AG08396 (cell line): ENCODE data around the gene MAPK10.
A peak's percentile ranks its signal among the peaks of the same experiment; 100 is the strongest.
"Not testable (repeated sequence)": the region's sequence is repeated elsewhere in the genome, so short reads cannot be mapped to it uniquely, and the experiment has no call there.

Source experiments
- DNase-seq: peaks from one replicate; pipeline ENCODE4 v3.0.0; 2012; ENCODE audit warnings: low spot score, mixed read lengths

MAPK10 gene

GRCh38 chr4:86034616-86035015 lies 325.2 kb downstream of the MAPK10 start:
- no peak for DNase-seq

GRCh38 chr4:86033171-86033570 lies 326.7 kb downstream of the MAPK10 start:
- DNase-seq: no peak

GRCh38 chr4:86032476-86033022 lies 327.3 kb downstream of the MAPK10 start:
- peak; percentile 64 for DNase-seq

- DNase-seq: no peak
Observed at GRCh38 chr4:86031927-86032326, 327.9 kb downstream of the MAPK10 start.

GRCh38 chr4:86026720-86027119 lies 333.1 kb downstream of the MAPK10 start:
- DNase-seq: no peak

- not testable (repeated sequence) for DNase-seq
Observed at GRCh38 chr4:86021671-86022070, 338.2 kb downstream of the MAPK10 start.

- no peak for DNase-seq
Observed at GRCh38 chr4:86019906-86020305, 339.9 kb downstream of the MAPK10 start.

GRCh38 chr4:86019362-86019761 lies 340.5 kb downstream of the MAPK10 start:
- DNase-seq: no peak

- DNase-seq: peak; percentile 14
Observed at GRCh38 chr4:86015412-86016350, 344.2 kb downstream of the MAPK10 start.

- DNase-seq: no peak
Observed at GRCh38 chr4:86014599-86014998, 345.3 kb downstream of the MAPK10 start.

GRCh38 chr4:86013621-86014020 lies 346.2 kb downstream of the MAPK10 start:
- DNase-seq: peak; percentile 37

- DNase-seq: peak; percentile 61
Observed at GRCh38 chr4:86011117-86011516, 348.7 kb downstream of the MAPK10 start.

GRCh38 chr4:86007042-86007441 lies 352.8 kb downstream of the MAPK10 start:
- DNase-seq: no peak

GRCh38 chr4:86006057-86006456 lies 353.8 kb downstream of the MAPK10 start:
- DNase-seq: no peak

- no peak for DNase-seq
Observed at GRCh38 chr4:86004030-86004429, 355.8 kb downstream of the MAPK10 start.

GRCh38 chr4:86001591-86001990 lies 358.3 kb downstream of the MAPK10 start:
- no peak for DNase-seq

- DNase-seq: no peak
Observed at GRCh38 chr4:85995361-85995760, 364.5 kb downstream of the MAPK10 start.

GRCh38 chr4:85994576-85994975 lies 365.3 kb downstream of the MAPK10 start:
- no peak for DNase-seq

GRCh38 chr4:85993641-85994040 lies 366.2 kb downstream of the MAPK10 start:
- DNase-seq: no peak

GRCh38 chr4:85986266-85986665 lies 373.6 kb downstream of the MAPK10 start:
- DNase-seq: no peak

GRCh38 chr4:85979276-85979675 lies 380.6 kb downstream of the MAPK10 start:
- DNase-seq: no peak

- no peak for DNase-seq
Observed at GRCh38 chr4:85970535-85970934, 389.3 kb downstream of the MAPK10 start.
